GM19035 (cell line): ENCODE results near the gene ASTN2.

Experiments
- ATAC-seq: cut with Tn5 transposase; IDR thresholded peaks from one replicate; pipeline ENCODE4 v1.9.1; 2021; ENCODE audit not compliant: unreplicated experiment

Gene ASTN2

GRCh38 chr9:117123729-117124128 lies 291.1 kb downstream of the ASTN2 start:
- ATAC-seq, result no peak

- ATAC-seq, result no peak
Measured at GRCh38 chr9:117122953-117123352, 291.9 kb downstream of the ASTN2 start.

GRCh38 chr9:117122102-117122501 lies 292.8 kb downstream of the ASTN2 start:
- ATAC-seq, result no peak

- ATAC-seq, result no peak
Measured at GRCh38 chr9:117121316-117121715, 293.5 kb downstream of the ASTN2 start.

GRCh38 chr9:117120061-117120460 lies 294.8 kb downstream of the ASTN2 start:
- ATAC-seq, result no peak

- ATAC-seq, result no peak
Measured at GRCh38 chr9:117116084-117116483, 298.8 kb downstream of the ASTN2 start.

- ATAC-seq, result no peak
Measured at GRCh38 chr9:117114768-117115167, 300.1 kb downstream of the ASTN2 start.

- ATAC-seq, result no peak
Measured at GRCh38 chr9:117104716-117105495, 310.0 kb downstream of the ASTN2 start.

GRCh38 chr9:117104206-117104605 lies 310.7 kb downstream of the ASTN2 start:
- ATAC-seq, result no peak

GRCh38 chr9:117103438-117104110 lies 311.3 kb downstream of the ASTN2 start:
- no peak for ATAC-seq

GRCh38 chr9:117101008-117101407 lies 313.8 kb downstream of the ASTN2 start:
- no peak for ATAC-seq

- ATAC-seq, result no peak
Measured at GRCh38 chr9:117098331-117098730, 316.5 kb downstream of the ASTN2 start.

GRCh38 chr9:117097761-117098160 lies 317.1 kb downstream of the ASTN2 start:
- no peak for ATAC-seq

- no peak for ATAC-seq
Measured at GRCh38 chr9:117096138-117096537, 318.7 kb downstream of the ASTN2 start.

- ATAC-seq, result no peak
Measured at GRCh38 chr9:117095081-117095480, 319.8 kb downstream of the ASTN2 start.

- ATAC-seq, result no peak
Measured at GRCh38 chr9:117093891-117094844, 320.7 kb downstream of the ASTN2 start.

GRCh38 chr9:117092582-117092981 lies 322.3 kb downstream of the ASTN2 start:
- no peak for ATAC-seq

- ATAC-seq, result no peak
Measured at GRCh38 chr9:117091529-117091928, 323.3 kb downstream of the ASTN2 start.

GRCh38 chr9:117088786-117089185 lies 326.1 kb downstream of the ASTN2 start:
- ATAC-seq, result no peak

- ATAC-seq, result no peak
Measured at GRCh38 chr9:117088140-117088539, 326.7 kb downstream of the ASTN2 start.

GRCh38 chr9:117084221-117084620 lies 330.6 kb downstream of the ASTN2 start:
- no peak for ATAC-seq
